Stimulated activated CD4-positive, alpha-beta T cell treated with anti-CD3 and anti-CD28 coated beads, Interleukin-1b, Interleukin-23, amount 100 ng/mL, for 48 hours (primary cell): Measurements from ENCODE around the gene ADK.

Experiments used
- DNase-seq: peaks from one replicate; pipeline ENCODE4 v3.0.0-alpha.2; 2020

The ADK gene

GRCh38 chr10:74371696-74372095 lies 220.7 kb downstream of the ADK start:
- no peak for DNase-seq

GRCh38 chr10:74373059-74373458 lies 222.0 kb downstream of the ADK start:
- no peak for DNase-seq

GRCh38 chr10:74377476-74377875 lies 226.5 kb downstream of the ADK start:
- no peak for DNase-seq

GRCh38 chr10:74379474-74379873 lies 228.5 kb downstream of the ADK start:
- no peak for DNase-seq

GRCh38 chr10:74380795-74381194 lies 229.8 kb downstream of the ADK start:
- no peak for DNase-seq

GRCh38 chr10:74381291-74381853 lies 230.4 kb downstream of the ADK start:
- DNase-seq = no peak

GRCh38 chr10:74382663-74383062 lies 231.6 kb downstream of the ADK start:
- DNase-seq = no peak

- DNase-seq = no peak
Measured at GRCh38 chr10:74383642-74384041, 232.6 kb downstream of the ADK start.

- DNase-seq = no peak
Measured at GRCh38 chr10:74384615-74385183, 233.7 kb downstream of the ADK start.

GRCh38 chr10:74388801-74389200 lies 237.8 kb downstream of the ADK start:
- no peak for DNase-seq

- DNase-seq = no peak
Measured at GRCh38 chr10:74391786-74392185, 240.8 kb downstream of the ADK start.

- DNase-seq = no peak
Measured at GRCh38 chr10:74394416-74394969, 243.5 kb downstream of the ADK start.

- DNase-seq = no peak
Measured at GRCh38 chr10:74400186-74400585, 249.2 kb downstream of the ADK start.

- DNase-seq = no peak
Measured at GRCh38 chr10:74406006-74406405, 255.0 kb downstream of the ADK start.

GRCh38 chr10:74415146-74415839 lies 264.3 kb downstream of the ADK start:
- DNase-seq = no peak

- DNase-seq = no peak
Measured at GRCh38 chr10:74417397-74417796, 266.4 kb downstream of the ADK start.

GRCh38 chr10:74418285-74418872 lies 267.4 kb downstream of the ADK start:
- no peak for DNase-seq

- DNase-seq = no peak
Measured at GRCh38 chr10:74419491-74419951, 268.5 kb downstream of the ADK start.

GRCh38 chr10:74419958-74420375 lies 268.9 kb downstream of the ADK start:
- DNase-seq = no peak

GRCh38 chr10:74424565-74424964 lies 273.5 kb downstream of the ADK start:
- no peak for DNase-seq

GRCh38 chr10:74425456-74426001 lies 274.5 kb downstream of the ADK start:
- DNase-seq = no peak

GRCh38 chr10:74431816-74432215 lies 280.8 kb downstream of the ADK start:
- no peak for DNase-seq

GRCh38 chr10:74432841-74433594 lies 282.0 kb downstream of the ADK start:
- DNase-seq = no peak
